Amniotic epithelial cell (primary cell): ENCODE measurements around the gene DOCK4.

Experiments used
- DNase-seq: peaks from one replicate; pipeline ENCODE4 v3.0.0-alpha.2; 2010; ENCODE audit warnings: low read depth

DOCK4 gene

DNA sequence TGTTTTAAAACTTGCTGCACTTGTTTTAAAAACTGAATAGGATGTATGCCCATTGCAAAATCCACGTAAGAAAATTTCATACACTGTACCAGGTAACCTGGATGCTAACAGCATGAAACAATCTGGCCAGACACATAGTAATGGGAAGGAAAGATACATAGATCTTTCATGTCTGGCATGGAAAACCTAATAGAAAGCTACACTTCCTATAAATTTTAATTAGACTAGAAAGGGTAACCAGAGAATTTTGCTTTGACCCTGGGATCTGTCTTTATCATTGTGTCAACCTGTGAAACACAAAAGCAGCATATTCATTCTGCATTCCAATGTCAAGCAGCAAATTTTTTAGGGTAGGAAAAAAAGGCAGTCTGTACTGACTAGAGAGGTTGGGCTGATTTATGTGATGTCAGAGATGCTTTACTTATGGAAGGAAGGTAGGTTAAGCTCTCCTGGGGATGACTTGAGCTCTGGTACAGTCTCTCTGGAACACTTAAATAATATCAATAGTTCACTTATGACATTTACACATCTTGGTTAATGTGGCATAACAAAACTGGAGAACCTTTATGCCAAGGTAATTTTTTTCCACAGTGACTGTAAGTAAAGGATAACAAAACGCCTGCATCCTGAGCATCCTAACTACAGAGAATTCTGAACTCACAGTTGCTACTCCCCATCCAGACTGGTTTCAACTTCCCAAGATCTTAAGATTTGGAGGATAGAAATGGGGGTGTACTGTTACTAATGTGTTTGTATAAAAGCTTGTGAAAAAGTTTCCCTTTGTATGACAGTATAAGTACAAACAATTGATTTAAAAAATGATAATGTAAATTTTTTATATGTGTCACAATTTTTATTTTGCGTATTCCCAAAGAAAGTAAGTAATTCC, 44.7 kb downstream of the DOCK4 start:
- DNase-seq: peak; percentile 29

DNA sequence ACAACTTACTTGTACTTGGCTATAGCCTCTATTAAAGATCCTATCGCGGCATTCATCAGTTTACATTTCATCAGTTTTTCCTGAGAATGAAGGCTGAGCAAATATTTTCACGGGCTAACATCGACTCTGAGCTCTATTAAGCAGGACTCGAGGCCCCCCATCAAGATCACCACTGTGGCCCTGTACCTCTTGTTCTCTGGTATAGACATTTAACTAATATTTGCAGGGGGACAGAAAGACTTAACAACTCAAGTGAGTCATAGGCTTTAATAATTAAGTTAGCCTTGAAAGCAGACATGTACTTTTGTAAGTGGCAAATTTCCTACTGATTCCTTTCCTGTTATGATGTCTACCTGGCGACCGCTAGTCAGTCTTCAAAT, 45.4 kb downstream of the DOCK4 start:
- DNase-seq: no peak

GRCh38 chr7:112160130-112160770, 45.9 kb downstream of the DOCK4 start:
- DNase-seq: peak; percentile 97

- no peak for DNase-seq
Observed at GRCh38 chr7:112159351-112159750, 46.8 kb downstream of the DOCK4 start.

- DNase-seq: peak; percentile 96
Observed at GRCh38 chr7:112157072-112157471, 49.1 kb downstream of the DOCK4 start.

GRCh38 chr7:112156412-112156811, 49.8 kb downstream of the DOCK4 start:
- no peak for DNase-seq

GRCh38 chr7:112154690-112155089, 51.5 kb downstream of the DOCK4 start:
- DNase-seq: no peak

- no peak for DNase-seq
Observed at GRCh38 chr7:112152186-112152585, 54.0 kb downstream of the DOCK4 start.

DNA sequence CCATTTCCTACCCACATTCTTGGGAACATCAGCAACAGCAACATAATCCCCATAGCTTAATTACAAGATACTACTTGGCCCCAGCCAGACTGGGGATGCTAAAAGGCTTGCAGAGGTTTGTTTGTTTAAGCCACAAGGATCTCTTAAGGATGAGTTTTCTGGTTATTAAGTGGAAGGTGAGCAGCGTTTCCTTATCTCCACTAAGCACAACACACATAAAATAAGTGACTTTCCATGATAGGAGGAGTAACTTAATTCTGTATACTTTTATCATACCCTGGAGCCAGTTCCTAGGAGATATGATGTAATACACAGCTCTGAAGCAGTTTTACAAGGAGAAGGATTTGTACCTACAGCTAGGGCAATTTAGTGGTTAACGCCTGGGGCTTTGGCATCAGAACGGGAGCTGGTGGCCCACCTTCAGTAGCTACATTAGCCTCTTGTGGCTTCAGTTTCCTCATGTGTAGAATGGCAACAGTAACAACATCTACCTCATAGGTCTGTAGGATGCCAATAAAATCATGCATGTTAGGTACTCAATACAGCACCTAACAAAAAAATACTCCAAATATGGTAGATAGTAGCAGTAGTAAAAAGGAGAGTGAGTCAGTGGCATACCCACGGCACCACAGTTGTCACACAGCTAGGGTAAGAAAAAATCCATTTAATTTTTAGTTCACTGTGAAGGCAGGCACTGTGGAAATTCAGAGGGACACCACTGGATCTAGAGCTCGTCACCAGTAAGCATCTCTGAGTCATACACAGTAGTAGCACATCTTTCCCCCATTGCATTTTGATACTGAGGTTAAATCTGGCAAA, 55.2 kb downstream of the DOCK4 start:
- DNase-seq: peak; percentile 12

- no peak for DNase-seq
Observed at GRCh38 chr7:112149734-112150133, 56.5 kb downstream of the DOCK4 start.

GRCh38 chr7:112147793-112148361, 58.3 kb downstream of the DOCK4 start:
- no peak for DNase-seq

DNA sequence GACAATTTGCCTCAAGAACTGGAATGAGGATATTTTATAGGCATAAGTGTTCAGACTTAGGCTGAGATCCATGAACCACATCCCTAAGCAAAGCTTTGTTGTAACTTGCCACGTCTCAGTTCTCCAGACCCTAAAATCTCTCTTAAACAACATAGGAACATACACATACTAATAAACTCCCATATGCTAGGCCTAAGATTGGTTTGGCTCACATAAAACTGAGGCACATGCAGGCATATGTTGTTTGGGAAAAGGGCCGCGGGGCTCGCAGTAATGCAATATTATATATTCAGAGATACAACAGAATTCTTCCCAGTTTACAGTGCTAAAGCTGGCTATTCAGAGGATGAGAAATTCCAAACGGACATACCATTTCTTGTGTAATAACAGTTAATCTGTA, 61.0 kb downstream of the DOCK4 start:
- DNase-seq: no peak

DNA sequence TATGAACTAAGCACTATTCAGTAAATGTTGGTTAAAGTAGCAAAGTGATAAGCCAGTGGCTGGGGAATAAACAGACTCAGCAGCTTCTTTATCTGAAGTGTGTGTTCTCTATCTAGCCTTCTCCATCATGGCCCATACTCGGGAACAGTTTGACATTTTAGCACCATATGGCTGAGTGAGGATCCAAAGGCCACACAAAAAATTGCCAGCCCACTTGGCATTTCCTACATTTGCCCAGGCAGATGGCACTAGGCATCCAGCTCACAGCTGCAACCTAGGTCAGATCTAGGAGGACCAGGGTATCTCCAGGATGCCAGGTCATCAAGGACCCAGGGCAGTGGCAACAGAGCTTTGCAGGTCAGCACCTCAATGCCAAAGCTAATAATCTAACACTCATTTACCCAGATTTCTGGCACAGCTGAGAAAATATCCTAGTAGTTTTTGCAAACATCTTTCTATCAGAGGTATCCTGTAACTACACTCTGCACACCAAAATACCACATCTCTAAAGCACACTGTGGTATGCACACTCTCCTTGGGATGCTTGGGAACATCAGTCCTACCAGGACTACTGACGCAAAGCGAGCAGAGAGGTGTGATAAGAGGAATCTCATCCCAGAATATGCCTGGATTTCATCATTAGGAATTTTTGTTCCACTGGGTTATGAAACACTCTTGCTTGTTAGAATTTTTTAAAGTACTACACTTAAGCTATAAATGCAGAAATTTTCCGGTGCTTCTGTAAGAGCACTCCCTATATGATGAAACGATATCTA, 61.7 kb downstream of the DOCK4 start:
- peak; percentile 91 for DNase-seq

DNA sequence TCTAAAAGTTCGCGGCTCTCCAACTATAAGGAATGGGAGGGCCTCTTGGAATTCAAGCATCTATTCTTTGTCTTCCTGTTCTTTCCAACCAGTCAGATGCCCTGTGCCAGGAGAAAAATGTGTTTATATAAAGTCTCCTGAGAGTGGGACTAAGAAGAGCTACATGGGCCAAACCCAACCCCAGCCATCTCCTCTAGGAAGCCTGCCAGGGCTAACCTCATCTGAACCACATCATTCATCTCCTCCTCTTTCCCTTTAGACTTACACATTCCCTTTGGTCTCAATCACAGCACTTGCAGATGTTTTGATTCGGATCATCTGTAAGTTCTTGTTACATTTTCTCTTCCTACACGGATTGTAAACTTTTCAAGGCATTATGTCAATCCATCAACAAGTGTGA, 62.6 kb downstream of the DOCK4 start:
- peak; percentile 95 for DNase-seq

- no peak for DNase-seq
Observed at GRCh38 chr7:112143136-112143535, 63.1 kb downstream of the DOCK4 start.

- DNase-seq: peak; percentile 45
Observed at GRCh38 chr7:112140600-112140999, 65.6 kb downstream of the DOCK4 start.

DNA sequence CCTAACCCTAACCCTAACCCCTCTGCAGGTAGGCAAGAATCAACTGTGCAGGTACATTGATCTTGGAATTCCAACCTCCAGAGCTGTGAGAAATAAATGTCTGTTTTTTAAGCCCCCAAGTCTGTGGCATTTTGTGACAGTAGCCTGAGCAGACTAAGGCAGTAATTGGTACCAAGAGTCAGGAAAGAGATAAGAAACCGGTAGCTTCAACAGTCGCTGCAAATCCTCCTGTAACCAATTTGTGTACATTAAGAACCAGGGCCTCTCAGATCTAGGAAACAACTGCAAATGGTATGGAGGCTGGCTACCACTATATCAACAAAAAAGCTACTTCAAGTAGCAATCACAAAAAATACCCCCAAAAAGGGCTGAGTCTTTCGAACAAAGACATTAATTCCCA, 67.3 kb downstream of the DOCK4 start:
- DNase-seq: no peak

DNA sequence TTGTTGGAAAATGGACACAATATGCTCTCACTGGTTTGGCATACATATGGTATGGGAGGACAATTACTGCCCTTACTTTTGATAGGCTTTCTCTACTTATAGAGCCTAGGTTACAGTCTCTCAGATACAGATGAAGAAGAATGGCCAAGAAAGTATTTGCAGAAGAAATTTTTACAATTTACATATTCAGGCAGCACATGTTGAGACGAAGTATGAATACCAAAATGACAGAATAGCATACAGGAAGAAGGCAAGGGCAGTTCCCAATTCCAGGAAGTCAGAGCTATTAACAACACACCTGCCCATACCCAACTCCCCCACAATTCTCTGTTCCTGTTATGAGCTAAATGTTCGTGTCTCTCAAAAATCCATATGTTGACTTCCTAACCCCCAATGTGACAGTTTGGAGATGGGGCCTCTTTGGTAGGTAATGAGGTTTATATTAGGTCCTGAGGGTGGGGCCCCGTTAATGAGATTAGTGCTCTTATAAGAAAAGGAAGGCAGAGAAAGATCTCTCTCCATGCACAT, 67.8 kb downstream of the DOCK4 start:
- DNase-seq: no peak

GRCh38 chr7:112137141-112138101, 68.8 kb downstream of the DOCK4 start:
- no peak for DNase-seq
